ENCODE measurements around the gene SKAP1. TPM values are rescaled to one million over a fixed set of nuclear protein-coding genes. Genes with fewer than 3 reads are reported as not detected.

SKAP1 gene
- total RNA-seq, 1 experiment from 2014 or later: not detected

DNA sequence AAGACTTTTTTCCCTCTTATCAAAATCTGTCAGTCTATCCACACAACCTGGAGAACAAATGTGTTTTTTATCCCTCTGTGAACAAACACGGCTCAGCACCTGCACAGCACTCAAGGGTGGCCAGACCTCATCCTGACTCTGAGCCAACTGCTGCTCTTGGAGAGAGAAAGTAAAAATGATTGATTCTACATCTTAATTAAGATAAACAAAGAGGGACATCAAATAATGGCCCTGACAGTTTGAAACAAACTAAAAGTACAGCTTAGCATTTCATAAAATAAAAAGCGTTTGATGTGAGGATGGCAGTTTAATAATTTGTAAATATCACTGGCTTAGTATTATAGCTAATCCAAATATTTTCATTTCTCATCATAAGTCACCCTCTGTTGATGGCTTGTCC lies 216.2 kb downstream of the SKAP1 start:
- intact Hi-C loops (cut with micrococcal nuclease): loop anchor here (2.0 kb wide), 1 partner anchor 45 kb away; no protein-coding TSS in a partner anchor
- POLR2A ChIA-PET: no interaction called here
- H3K27ac Mint-ChIP-seq (ENCODE audit: low read depth, unreplicated experiment): no peak overlapping the region

DNA sequence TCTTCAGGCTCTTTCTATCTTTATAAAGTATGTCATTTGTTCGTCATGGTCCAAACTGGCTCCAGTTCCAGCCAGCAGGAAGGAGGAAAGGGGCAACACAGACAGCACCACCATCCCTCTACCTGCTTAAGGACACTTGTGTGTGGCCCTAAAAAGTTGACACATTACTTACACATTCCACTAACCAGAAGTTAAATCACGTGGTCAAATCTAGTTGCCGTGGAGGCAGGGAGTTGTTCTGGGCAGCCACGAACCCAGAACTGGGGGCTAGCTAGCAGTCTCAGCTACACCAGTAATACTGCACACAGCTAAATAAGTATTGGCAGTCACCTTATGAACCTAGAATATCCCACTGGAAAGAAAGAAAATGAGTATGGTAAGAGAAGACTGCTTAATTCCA lies 218.2 kb downstream of the SKAP1 start:
- BruUV-seq (replicated peaks): no TSS peak
- Mint-ChIP-seq H3K27me3 (ENCODE audit: insufficient read depth, unreplicated experiment) (peaks cover 52% of the 10 kb centered on the region), H3K4me3 (ENCODE audit: unreplicated experiment) (no peak overlapping the region), H3K9me3 (ENCODE audit: unreplicated experiment) (no peaks in the 10 kb centered on the region), H3K36me3 (ENCODE audit: insufficient read depth, unreplicated experiment) (no peaks in the 10 kb centered on the region), H3K4me1 (ENCODE audit: insufficient read depth, unreplicated experiment) (no peaks in the 10 kb centered on the region), H3K27ac (ENCODE audit: low read depth, unreplicated experiment) (no peak overlapping the region)
- TF ChIP-seq CTCF (IDR thresholded peaks at IDR 0.05; ENCODE audit: unreplicated experiment): no peak
- intact Hi-C loops (cut with micrococcal nuclease): no loop called here
- DNase-seq (ENCODE audit: unreplicated experiment): no peak
- POLR2A ChIA-PET: interaction anchor here (0.6 to 1.0 kb wide), 2 partner anchors 19 to 271 kb away, joined by 3 read pairs; no protein-coding TSS in a partner anchor
- CTCF ChIA-PET: interaction anchor here (0.6 to 2.1 kb wide), 2 partner anchors 48 to 496 kb away, joined by 3 to 7 read pairs; no protein-coding TSS in a partner anchor

More for the DNA sequence above, 216.2 kb downstream of the SKAP1 start:
- TF ChIP-seq CTCF (IDR thresholded peaks at IDR 0.05; ENCODE audit: unreplicated experiment): no peak
- H3K9me3 Mint-ChIP-seq (ENCODE audit: unreplicated experiment): no peaks in the 10 kb centered on the region
- no peaks in the 10 kb centered on the region for H3K36me3 Mint-ChIP-seq (ENCODE audit: insufficient read depth, unreplicated experiment)
- H3K27me3 Mint-ChIP-seq (ENCODE audit: insufficient read depth, unreplicated experiment): peaks cover 65% of the 10 kb centered on the region
- H3K4me1 Mint-ChIP-seq (ENCODE audit: insufficient read depth, unreplicated experiment): no peaks in the 10 kb centered on the region
- no TSS peak for BruUV-seq (replicated peaks)
- CTCF ChIA-PET: interaction anchor here (2.1 kb wide), 1 partner anchor 46 kb away, joined by 7 read pairs; no protein-coding TSS in a partner anchor
- DNase-seq (ENCODE audit: unreplicated experiment): no peak
- no peak overlapping the region for H3K4me3 Mint-ChIP-seq (ENCODE audit: unreplicated experiment)

GRCh38 chr17:48211011-48211410 lies 219.0 kb downstream of the SKAP1 start:
- POLR2A ChIA-PET: no interaction called here
- TF ChIP-seq CTCF (IDR thresholded peaks at IDR 0.05; ENCODE audit: unreplicated experiment): no peak
- CTCF ChIA-PET: no interaction called here
- H3K36me3 Mint-ChIP-seq (ENCODE audit: insufficient read depth, unreplicated experiment): no peaks in the 10 kb centered on the region
- H3K4me3 Mint-ChIP-seq (ENCODE audit: unreplicated experiment): no peak overlapping the region
- BruUV-seq (replicated peaks): no TSS peak
- intact Hi-C loops (cut with micrococcal nuclease): no loop called here
- H3K27me3 Mint-ChIP-seq (ENCODE audit: insufficient read depth, unreplicated experiment): peaks cover 49% of the 10 kb centered on the region
- no peak for DNase-seq (ENCODE audit: unreplicated experiment)
- H3K9me3 Mint-ChIP-seq (ENCODE audit: unreplicated experiment): no peaks in the 10 kb centered on the region
- H3K27ac Mint-ChIP-seq (ENCODE audit: low read depth, unreplicated experiment): no peak overlapping the region
- H3K4me1 Mint-ChIP-seq (ENCODE audit: insufficient read depth, unreplicated experiment): no peaks in the 10 kb centered on the region

DNA sequence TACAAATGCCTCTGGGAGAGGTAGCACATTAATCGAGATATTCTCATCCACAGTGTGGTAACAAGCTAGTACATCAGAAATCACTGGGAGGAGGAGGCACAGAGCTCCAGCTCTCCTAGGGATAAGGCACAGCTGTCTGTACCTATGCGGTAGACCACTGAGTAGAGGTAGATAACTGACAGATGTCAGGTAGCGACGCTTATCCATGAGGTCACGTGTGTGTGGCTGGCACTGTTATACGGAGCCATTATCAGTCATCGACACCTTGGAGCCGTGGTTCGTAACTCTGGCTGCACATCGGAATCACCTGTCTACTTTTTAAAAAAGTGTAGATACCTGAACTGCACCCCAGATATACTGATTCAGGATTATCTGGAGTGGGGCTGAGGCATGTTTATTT lies 220.0 kb downstream of the SKAP1 start:
- Mint-ChIP-seq H3K27me3 (ENCODE audit: insufficient read depth, unreplicated experiment) (peaks cover 51% of the 10 kb centered on the region), H3K36me3 (ENCODE audit: insufficient read depth, unreplicated experiment) (no peaks in the 10 kb centered on the region), H3K27ac (ENCODE audit: low read depth, unreplicated experiment) (no peak overlapping the region), H3K4me1 (ENCODE audit: insufficient read depth, unreplicated experiment) (no peaks in the 10 kb centered on the region), H3K9me3 (ENCODE audit: unreplicated experiment) (no peaks in the 10 kb centered on the region), H3K4me3 (ENCODE audit: unreplicated experiment) (no peak overlapping the region)
- TF ChIP-seq CTCF (IDR thresholded peaks at IDR 0.05; ENCODE audit: unreplicated experiment): no peak
- ChIA-PET CTCF (interaction anchor here (1.4 kb wide), 1 partner anchor 142 kb away, joined by 5 read pairs; no protein-coding TSS in a partner anchor), POLR2A (interaction anchor here (1.1 kb wide), 1 partner anchor 12 kb away, joined by 3 read pairs; no protein-coding TSS in a partner anchor)
- DNase-seq (ENCODE audit: unreplicated experiment): no peak
- no TSS peak for BruUV-seq (replicated peaks)
- intact Hi-C loops (cut with micrococcal nuclease): no loop called here

Measured in MCF 10A (cell line).